ENCODE measurements around the gene ENDOV.

ENDOV gene

DNA sequence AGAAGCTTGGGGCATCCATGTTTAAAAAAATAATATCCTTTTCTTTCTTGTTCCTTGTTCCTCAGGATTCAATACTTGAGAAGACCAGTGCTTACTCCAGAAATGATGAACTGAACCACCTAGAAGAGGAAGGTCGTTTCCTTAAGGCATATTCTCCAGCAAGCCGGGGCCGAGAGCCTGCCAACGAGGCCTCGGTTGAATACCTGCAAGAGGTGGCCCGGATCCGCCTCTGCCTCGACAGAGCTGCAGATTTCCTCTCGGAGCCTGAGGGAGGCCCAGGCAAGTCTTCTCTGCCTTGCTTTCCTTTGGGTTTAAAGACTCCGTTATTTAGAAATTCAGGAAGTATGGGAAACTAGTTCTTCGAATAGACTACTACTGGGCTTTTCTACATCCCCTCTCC is 42.5 kb upstream of the ENDOV start:
- Histone ChIP-seq H3K27me3 (ENCODE audit: control insufficient read depth in 1 of 2, insufficient read depth in 1 of 2, low read length in 2 of 2) (no peaks in the 10 kb centered on the region), H3K4me2 (ENCODE audit: low read length, poor library complexity, severe bottlenecking) (no peak overlapping the region), H3K36me3 (ENCODE audit: control insufficient read depth in 1 of 2, insufficient read depth in 2 of 2, low read depth in 1 of 2, low read length in 2 of 2) (peaks cover 65 to 96% of the 10 kb centered on the region in 2 experiments), H3K18ac (ENCODE audit: low read depth in 1 of 2, low read length in 2 of 2) (no peak overlapping the region), H2BK5ac (ENCODE audit: low read depth, low read length, poor library complexity, severe bottlenecking) (no peak overlapping the region), H3K14ac (ENCODE audit: low read length in 2 of 2) (no peak overlapping the region), H2BK15ac (ENCODE audit: low read depth, poor library complexity, severe bottlenecking) (no peak overlapping the region), H2BK12ac (ENCODE audit: low read length in 2 of 2) (no peak overlapping the region), H3K4me1 (ENCODE audit: control insufficient read depth, insufficient read depth, low read depth, low read length) (no peaks in the 10 kb centered on the region), H3K27ac (ENCODE audit: low read length, poor library complexity, severe bottlenecking) (no peak overlapping the region), H3K79me1 (replicated peaks; ENCODE audit: low read length, poor library complexity, severe bottlenecking) (peaks cover 9% of the 10 kb centered on the region), H2BK120ac (ENCODE audit: low read depth, low read length) (no peak overlapping the region), H4K8ac (ENCODE audit: low read length) (no peak overlapping the region), H3K4ac (ENCODE audit: low read depth in 1 of 2, low read length in 2 of 2) (no peak overlapping the region), H3K9me3 (ENCODE audit: control insufficient read depth, low read length) (no peaks in the 10 kb centered on the region), H3K9ac (ENCODE audit: low read length) (no peak overlapping the region), H3K23ac (ENCODE audit: low read length in 2 of 2) (no peak overlapping the region), H2AFZ (ENCODE audit: low read depth, low read length) (no peak overlapping the region), H3K4me3 (ENCODE audit: insufficient read depth in 1 of 2, low read depth in 1 of 2, low read length in 2 of 2) (no peak overlapping the region), H4K91ac (ENCODE audit: low read length) (no peak overlapping the region), H2AK5ac (ENCODE audit: low read length, severe bottlenecking) (no peak overlapping the region)
- DNase-seq: no peak
- 94% methylated on average over 10 of the region's 11 CpGs for whole genome bisulfite sequencing

DNA sequence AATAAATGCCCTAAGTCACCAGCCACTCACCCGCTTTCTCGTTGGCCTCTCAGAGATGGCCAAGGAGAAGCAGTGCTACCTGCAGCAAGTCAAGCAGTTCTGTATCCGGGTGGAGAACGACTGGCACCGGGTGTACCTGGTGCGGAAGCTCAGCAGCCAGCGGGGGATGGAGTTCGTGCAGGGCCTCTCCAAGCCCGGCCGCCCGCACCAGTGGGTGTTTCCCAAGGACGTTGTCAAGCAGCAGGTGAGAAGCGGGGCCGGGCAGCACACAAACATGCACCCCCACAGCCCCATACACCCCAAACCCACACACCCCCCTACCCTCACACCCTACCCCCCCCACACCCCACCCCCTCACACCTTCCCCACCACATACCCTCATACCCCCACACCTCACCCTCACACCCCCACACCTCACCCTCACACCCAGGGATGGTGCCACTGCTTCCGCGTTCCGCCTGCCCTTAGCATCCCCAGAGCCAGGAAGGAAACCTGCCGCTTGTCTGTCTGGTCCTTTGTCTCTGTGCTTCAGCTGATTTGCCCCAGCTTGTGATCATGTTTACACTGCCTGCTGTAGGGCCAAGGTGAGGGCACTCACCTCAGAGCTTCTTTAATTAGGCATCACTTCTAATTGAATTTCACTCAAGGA is 41.9 kb upstream of the ENDOV start:
- Histone ChIP-seq H4K8ac (ENCODE audit: low read length) (no peak overlapping the region), H2AFZ (ENCODE audit: low read depth, low read length) (no peak overlapping the region)

GRCh38 chr17:80374039-80374731 is 40.8 kb upstream of the ENDOV start:
- Histone ChIP-seq H3K4me3 (ENCODE audit: insufficient read depth in 1 of 2, low read depth in 1 of 2, low read length in 2 of 2) (no peak overlapping the region), H4K91ac (ENCODE audit: low read length) (no peak overlapping the region), H3K36me3 (ENCODE audit: control insufficient read depth in 1 of 2, insufficient read depth in 2 of 2, low read depth in 1 of 2, low read length in 2 of 2) (peaks cover 69 to 98% of the 10 kb centered on the region in 2 experiments), H3K4me1 (ENCODE audit: control insufficient read depth, insufficient read depth, low read depth, low read length) (no peaks in the 10 kb centered on the region), H3K79me1 (replicated peaks; ENCODE audit: low read length, poor library complexity, severe bottlenecking) (peaks cover 9% of the 10 kb centered on the region), H3K23ac (ENCODE audit: low read length in 2 of 2) (no peak overlapping the region), H3K4ac (ENCODE audit: low read depth in 1 of 2, low read length in 2 of 2) (no peak overlapping the region), H3K18ac (ENCODE audit: low read depth in 1 of 2, low read length in 2 of 2) (no peak overlapping the region), H3K27me3 (ENCODE audit: control insufficient read depth in 1 of 2, insufficient read depth in 1 of 2, low read length in 2 of 2) (no peaks in the 10 kb centered on the region), H3K9me3 (ENCODE audit: control insufficient read depth, low read length) (no peaks in the 10 kb centered on the region), H3K27ac (ENCODE audit: low read length, poor library complexity, severe bottlenecking) (no peak overlapping the region), H3K4me2 (ENCODE audit: low read length, poor library complexity, severe bottlenecking) (no peak overlapping the region), H3K9ac (ENCODE audit: low read length) (no peak overlapping the region), H2BK120ac (ENCODE audit: low read depth, low read length) (no peak overlapping the region), H2BK15ac (ENCODE audit: low read depth, poor library complexity, severe bottlenecking) (no peak overlapping the region), H3K14ac (ENCODE audit: low read length in 2 of 2) (no peak overlapping the region), H2BK12ac (ENCODE audit: low read length in 2 of 2) (no peak overlapping the region), H2AFZ (ENCODE audit: low read depth, low read length) (no peak overlapping the region), H2BK5ac (ENCODE audit: low read depth, low read length, poor library complexity, severe bottlenecking) (no peak overlapping the region), H4K8ac (ENCODE audit: low read length) (no peak overlapping the region), H2AK5ac (ENCODE audit: low read length, severe bottlenecking) (no peak overlapping the region)
- DNase-seq: no peak
- WGBS: 97% methylated on average over 22 of the region's 22 CpGs

More for the DNA sequence above, 41.9 kb upstream of the ENDOV start:
- no peak overlapping the region for H4K91ac ChIP-seq (ENCODE audit: low read length)
- H3K36me3 ChIP-seq (ENCODE audit: control insufficient read depth in 1 of 2, insufficient read depth in 2 of 2, low read depth in 1 of 2, low read length in 2 of 2): peaks cover 66 to 96% of the 10 kb centered on the region in 2 experiments
- H2AK5ac ChIP-seq (ENCODE audit: low read length, severe bottlenecking): no peak overlapping the region
- no peak overlapping the region for H2BK5ac ChIP-seq (ENCODE audit: low read depth, low read length, poor library complexity, severe bottlenecking)
- no peak overlapping the region for H2BK15ac ChIP-seq (ENCODE audit: low read depth, poor library complexity, severe bottlenecking)
- no peaks in the 10 kb centered on the region for H3K4me1 ChIP-seq (ENCODE audit: control insufficient read depth, insufficient read depth, low read depth, low read length)
- H3K18ac ChIP-seq (ENCODE audit: low read depth in 1 of 2, low read length in 2 of 2): no peak overlapping the region
- no peak for DNase-seq
- no peaks in the 10 kb centered on the region for H3K9me3 ChIP-seq (ENCODE audit: control insufficient read depth, low read length)
- no peak overlapping the region for H3K9ac ChIP-seq (ENCODE audit: low read length)
- H3K4ac ChIP-seq (ENCODE audit: low read depth in 1 of 2, low read length in 2 of 2): no peak overlapping the region
- H3K4me3 ChIP-seq (ENCODE audit: insufficient read depth in 1 of 2, low read depth in 1 of 2, low read length in 2 of 2): no peak overlapping the region
- H2BK12ac ChIP-seq (ENCODE audit: low read length in 2 of 2): no peak overlapping the region
- no peaks in the 10 kb centered on the region for H3K27me3 ChIP-seq (ENCODE audit: control insufficient read depth in 1 of 2, insufficient read depth in 1 of 2, low read length in 2 of 2)
- H3K79me1 ChIP-seq (replicated peaks; ENCODE audit: low read length, poor library complexity, severe bottlenecking): peaks cover 9% of the 10 kb centered on the region
- no peak overlapping the region for H2BK120ac ChIP-seq (ENCODE audit: low read depth, low read length)
- no peak overlapping the region for H3K27ac ChIP-seq (ENCODE audit: low read length, poor library complexity, severe bottlenecking)
- H3K14ac ChIP-seq (ENCODE audit: low read length in 2 of 2): no peak overlapping the region
- no peak overlapping the region for H3K4me2 ChIP-seq (ENCODE audit: low read length, poor library complexity, severe bottlenecking)
- WGBS: 97% methylated on average over 18 of the region's 18 CpGs
- no peak overlapping the region for H3K23ac ChIP-seq (ENCODE audit: low read length in 2 of 2)

DNA sequence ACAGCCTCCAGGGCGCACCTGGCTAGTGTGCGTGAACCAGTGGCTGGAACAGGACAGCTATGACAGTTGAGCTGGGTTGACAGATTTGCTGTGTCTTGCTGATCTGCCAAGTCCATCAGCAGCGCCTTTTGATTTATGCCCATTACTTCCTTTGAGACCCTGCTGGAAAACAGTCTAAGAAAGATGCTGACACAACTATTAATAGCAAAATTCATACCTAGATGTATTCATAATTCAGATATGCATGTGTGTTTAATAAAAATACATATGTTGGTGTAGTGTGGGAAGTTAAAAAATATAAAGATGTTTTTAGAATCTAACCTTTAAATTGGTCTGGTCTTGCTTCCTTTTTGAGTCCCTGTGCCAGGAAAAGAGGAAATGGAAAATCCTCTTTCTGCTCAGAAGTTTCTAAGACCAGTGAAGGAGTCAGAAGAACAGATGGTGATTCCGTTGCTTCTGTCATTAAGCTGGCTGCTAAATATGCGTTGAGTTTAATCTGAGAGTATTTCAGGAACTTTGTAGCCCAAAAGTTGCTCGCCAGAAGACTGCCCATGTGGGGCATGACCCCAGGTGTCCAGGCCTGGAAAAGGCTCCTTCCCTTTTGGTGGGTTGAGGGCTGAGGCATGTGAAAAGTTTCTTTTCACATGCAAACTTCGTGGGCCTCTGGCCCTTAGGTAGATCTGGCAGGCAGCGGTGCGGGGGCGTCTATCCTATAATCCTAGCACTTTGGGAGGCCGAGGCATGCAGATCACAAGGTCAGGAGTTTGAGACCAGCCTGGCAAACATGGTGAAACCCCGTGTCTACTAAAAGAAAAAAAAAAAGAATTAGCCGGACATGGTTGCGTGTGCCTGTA is 40.0 kb upstream of the ENDOV start:
- Histone ChIP-seq H4K8ac (ENCODE audit: low read length) (no peak overlapping the region), H2BK12ac (ENCODE audit: low read length in 2 of 2) (no peak overlapping the region), H3K4me1 (ENCODE audit: control insufficient read depth, insufficient read depth, low read depth, low read length) (no peaks in the 10 kb centered on the region), H3K27ac (ENCODE audit: low read length, poor library complexity, severe bottlenecking) (no peak overlapping the region), H2AFZ (ENCODE audit: low read depth, low read length) (no peak overlapping the region), H3K4me3 (ENCODE audit: insufficient read depth in 1 of 2, low read depth in 1 of 2, low read length in 2 of 2) (no peak overlapping the region), H2AK5ac (ENCODE audit: low read length, severe bottlenecking) (no peak overlapping the region), H3K9ac (ENCODE audit: low read length) (no peak overlapping the region), H4K91ac (ENCODE audit: low read length) (no peak overlapping the region), H3K4me2 (ENCODE audit: low read length, poor library complexity, severe bottlenecking) (no peak overlapping the region), H3K23ac (ENCODE audit: low read length in 2 of 2) (no peak overlapping the region), H3K27me3 (ENCODE audit: control insufficient read depth in 1 of 2, insufficient read depth in 1 of 2, low read length in 2 of 2) (no peaks in the 10 kb centered on the region), H3K79me1 (replicated peaks; ENCODE audit: low read length, poor library complexity, severe bottlenecking) (peaks cover 9% of the 10 kb centered on the region), H3K4ac (ENCODE audit: low read depth in 1 of 2, low read length in 2 of 2) (no peak overlapping the region), H2BK15ac (ENCODE audit: low read depth, poor library complexity, severe bottlenecking) (no peak overlapping the region), H3K9me3 (ENCODE audit: control insufficient read depth, low read length) (no peaks in the 10 kb centered on the region), H3K18ac (ENCODE audit: low read depth in 1 of 2, low read length in 2 of 2) (no peak overlapping the region), H2BK120ac (ENCODE audit: low read depth, low read length) (no peak overlapping the region), H2BK5ac (ENCODE audit: low read depth, low read length, poor library complexity, severe bottlenecking) (no peak overlapping the region), H3K14ac (ENCODE audit: low read length in 2 of 2) (no peak overlapping the region), H3K36me3 (ENCODE audit: control insufficient read depth in 1 of 2, insufficient read depth in 2 of 2, low read depth in 1 of 2, low read length in 2 of 2) (peaks cover 67 to 98% of the 10 kb centered on the region in 2 experiments)
- 93% methylated on average over 13 of the region's 14 CpGs for WGBS
- no peak for DNase-seq
